ENCODE results near the gene TCP1.
"Not testable (repeated sequence)": the region's sequence is repeated elsewhere in the genome, so short reads cannot be mapped to it uniquely, and the experiment has no call there.

Gene TCP1

DNA sequence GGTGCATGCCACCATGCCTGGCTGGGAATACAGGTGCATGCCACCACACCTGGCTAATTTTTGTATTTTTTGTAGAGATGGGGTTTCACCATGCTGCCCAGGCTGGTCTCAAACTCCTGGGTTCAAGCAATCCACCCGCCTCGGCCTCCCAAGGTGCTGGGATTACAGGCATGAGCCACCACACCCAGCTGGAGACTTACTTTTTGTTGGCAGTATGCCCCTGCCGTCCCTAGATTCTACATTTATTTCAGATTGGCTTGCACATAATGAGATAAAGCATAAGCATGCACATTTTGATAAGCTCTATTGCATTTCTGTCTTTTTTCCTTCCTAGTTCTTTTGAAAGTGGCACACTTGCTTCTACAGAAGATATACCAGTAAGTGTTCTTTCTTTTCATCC is 27.4 kb upstream of the TCP1 start:
- not testable (repeated sequence) for DNase-seq

DNA sequence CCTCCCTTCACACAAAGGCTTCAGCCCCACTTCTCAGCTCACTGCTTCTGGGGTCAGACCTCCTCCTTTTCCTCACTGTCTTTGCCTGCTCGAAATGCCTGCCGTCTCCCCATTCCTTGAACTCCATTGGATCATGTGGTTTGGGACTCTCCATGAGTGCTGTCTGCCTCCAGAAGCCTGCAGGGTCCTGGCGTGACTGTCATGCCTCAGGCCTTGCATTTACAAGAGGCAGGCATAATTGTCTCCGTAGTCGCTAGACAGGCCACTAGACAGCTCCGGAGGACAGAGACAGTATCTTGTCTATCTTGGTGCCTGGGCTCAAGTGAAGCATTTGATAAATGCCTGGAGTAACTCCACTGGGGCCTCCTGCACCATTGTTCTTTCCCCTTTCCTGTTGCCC is 26.0 kb upstream of the TCP1 start:
- DNase-seq, result no peak

- DNase-seq, result no peak
Measured at GRCh38 chr6:159813781-159814180, 24.4 kb upstream of the TCP1 start.

DNA sequence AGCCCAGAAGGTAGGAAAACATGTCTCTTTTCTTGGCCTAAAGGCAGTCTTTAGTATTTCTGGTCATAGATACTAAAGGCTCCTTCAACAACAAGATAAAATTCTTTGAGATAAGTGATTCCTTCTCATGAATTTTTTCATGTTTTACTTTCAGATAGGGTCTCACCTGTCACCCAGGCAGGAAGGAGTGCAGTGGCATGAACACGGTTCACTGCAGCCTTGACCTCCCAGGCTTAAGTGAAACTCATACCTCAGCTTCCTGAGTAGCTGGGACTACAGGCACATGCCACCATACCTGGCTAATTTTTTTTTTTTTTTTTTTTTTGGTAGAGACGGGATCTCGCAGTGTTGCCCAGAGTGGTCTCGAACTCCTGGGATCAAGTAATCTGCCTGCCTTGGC is 19.7 kb upstream of the TCP1 start:
- no peak for DNase-seq

DNA sequence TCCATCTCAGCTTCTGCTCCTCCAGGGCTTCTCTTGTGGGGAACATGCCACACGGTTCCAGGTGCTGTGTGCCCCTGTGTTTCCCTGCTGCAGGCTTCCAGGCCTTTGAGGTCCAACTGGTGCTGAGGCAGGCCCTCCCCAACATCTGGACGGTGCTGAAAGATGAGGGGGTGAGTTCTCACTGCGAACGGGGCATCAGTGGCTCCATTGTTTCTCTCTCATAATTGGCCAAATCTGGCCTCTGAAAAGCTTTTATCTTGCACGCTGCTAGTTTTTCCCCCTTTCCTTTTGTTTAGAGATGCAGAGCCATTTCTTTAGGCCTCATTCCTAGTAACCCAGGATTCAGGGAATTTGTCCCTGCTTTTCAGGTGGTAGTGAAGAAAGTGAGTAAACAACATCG is 19.2 kb upstream of the TCP1 start:
- no peak for DNase-seq

GRCh38 chr6:159807150-159807858 is 17.9 kb upstream of the TCP1 start:
- DNase-seq, result no peak

DNA sequence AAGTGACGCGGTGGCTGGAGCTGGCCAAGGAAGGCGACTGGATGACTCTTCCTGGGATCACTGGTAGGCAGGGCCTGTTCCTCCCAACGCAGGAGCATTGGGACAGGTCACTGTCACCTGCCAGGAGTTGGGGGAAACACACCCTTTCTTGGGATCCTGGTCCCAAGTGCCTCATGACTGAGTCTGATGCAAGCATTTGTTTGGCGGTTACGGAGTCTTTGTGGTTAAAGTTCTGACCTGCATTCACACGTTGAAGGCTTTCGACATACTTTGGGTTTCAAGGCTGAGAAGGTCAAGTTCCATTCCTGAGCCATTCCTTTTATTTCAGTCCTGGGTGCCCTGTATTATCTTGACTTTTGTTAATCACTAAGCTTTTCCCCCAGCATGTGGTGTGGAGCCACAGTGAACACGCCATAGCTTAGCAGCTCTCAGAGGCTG is 16.6 kb upstream of the TCP1 start:
- DNase-seq, result no peak

DNA sequence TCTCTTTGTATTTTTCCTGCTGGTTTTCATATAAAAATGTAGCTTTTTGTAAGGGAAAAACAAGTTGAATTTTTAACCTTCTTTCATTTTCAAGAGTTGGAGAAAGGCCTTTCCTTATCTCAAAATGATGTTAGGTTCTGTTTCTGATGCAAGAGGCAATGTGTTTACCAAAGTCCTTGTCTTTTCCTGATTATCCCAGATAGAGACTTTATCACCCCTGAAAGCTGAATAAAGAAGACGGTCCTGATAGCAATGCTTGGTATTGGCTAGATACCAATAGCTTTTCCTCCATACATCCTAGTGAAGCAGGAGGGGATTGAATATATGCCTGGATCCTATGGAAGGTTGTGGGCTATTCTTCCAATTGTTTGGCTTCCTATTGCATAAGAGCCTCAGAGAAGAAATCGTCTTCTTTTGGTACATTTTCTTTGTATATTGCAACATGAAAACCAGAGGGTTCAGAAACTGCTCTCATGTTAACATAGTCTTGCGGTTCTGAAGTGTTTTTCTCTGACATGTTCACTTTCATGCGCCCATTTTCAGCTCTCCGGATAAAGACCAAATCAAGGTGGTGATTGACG is 16.1 kb upstream of the TCP1 start:
- DNase-seq, result no peak

DNA sequence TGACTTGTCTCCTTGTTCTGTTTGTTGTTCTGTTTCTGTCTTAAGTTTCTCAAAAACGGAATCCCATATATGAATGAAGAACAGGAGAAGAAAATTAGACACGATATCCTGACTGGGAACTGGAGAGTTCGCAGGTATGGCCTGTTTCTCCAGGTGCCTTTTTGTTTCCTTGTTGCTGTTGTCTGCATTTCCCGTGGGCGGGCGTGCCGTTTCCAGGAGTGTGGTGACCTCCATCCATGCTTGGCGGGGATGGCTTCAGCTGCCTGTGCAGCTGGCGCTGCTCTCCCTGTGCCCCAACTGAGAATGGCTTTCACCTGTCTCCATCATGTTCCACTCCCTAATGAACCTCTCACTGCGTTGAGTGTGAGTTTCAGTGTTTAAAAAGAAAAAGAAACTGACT is 15.1 kb upstream of the TCP1 start:
- DNase-seq, result no peak

DNA sequence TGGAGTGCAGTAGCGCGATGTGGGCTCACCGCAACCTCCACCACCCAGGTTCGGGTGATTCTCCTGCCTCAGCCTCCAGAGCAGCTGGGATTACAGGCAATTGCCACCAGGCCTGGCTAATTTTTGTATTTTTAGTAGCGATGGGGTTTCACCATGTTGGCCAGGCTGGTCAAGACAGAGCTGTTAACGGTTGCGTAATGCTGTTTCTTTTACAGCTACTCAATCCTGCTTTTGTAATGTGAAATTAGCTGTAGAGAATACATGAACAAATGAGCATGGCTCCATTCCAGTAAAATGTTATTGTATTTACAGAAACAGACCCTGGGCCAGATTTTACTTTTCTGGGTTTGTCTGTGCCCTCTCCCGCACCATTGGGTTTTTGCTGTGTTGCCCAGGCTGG is 12.5 kb upstream of the TCP1 start:
- peak in 1 of 4 experiments; percentile 11 for DNase-seq

DNA sequence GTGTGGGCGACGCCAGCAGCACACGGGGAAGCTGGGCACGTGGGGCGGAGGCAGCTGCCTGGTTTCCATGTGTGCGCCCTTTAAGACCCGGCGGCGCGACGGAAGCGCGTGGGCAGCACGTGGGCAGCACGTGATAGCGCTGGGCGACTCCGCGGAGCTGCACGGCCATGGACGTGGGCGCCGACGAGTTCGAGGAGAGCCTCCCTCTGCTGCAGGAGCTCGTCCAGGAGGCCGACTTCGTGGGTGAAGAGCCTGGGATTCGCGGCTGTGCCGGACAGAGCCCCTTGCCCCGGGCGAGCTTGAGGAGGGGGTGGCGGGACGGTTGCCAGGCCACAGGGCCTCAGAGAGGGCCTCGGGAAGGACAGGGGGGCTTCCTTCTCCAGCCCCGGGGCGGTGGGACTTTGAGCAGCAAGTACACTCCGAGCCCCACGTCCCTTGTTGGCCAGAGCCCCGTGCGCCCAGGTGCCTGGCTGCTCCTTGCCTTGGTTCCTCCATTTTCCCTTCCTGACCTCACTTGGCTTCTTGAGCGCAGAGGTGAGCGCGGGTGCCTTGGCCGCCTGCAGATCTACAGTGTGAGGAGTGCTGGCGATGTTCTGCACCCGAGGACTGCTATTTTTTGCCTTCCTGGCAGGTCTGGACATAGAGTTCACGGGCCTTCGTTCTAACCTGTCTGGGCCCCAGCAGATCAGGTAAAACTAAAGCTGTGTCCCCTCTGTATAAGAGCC is 10.9 kb upstream of the TCP1 start, which contains the start of gene PNLDC1:
Gene PNLDC1 (plus strand): TSS at position 136 of the 725 bp plus-strand sequence. CDS start 32 bp downstream, at position 168.
- peak in 1 of 4 experiments; percentile 14 for DNase-seq

DNA sequence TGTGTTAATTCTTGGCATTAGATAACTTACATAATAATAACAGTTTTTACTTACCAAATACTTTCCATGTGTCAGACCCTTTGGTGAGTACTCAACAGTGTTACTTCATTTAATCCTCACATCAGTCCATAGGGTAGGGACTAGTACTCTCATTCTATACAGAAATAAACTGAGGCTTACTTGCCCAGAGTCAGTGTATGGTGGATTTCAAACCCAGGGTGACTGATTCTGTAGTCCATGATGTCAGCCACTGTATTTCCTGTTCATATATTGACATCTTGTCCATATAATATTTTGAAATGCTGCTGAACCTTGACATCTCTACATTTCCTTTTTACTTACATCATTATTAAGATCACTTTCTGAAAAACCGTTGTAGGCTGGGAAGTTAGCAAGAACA is 8.2 kb upstream of the TCP1 start:
- DNase-seq, result no peak

DNA sequence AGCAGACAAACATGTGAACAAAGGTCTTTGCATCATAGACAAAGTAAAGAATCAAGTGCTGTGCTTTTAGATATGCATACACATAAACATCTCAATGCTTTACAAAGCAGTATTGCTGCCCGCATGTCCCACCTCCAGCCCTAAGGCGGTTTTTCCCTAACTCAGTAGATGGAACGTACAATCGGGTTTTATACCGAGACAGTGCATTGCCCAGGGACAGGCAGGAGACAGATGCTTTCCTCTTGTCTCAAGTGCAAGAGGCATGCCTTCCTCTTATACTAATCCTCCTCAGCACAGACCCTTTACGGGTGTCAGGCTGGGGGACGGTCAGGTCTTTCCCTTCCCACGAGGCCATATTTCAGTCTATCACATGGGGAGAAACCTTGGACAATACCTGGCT is 5.6 kb upstream of the TCP1 start:
- not testable (repeated sequence) for DNase-seq

- DNase-seq, result peak; percentile 31 to 46 (median 41)
Measured at GRCh38 chr6:159790956-159791598, 1.7 kb upstream of the TCP1 start.

DNA sequence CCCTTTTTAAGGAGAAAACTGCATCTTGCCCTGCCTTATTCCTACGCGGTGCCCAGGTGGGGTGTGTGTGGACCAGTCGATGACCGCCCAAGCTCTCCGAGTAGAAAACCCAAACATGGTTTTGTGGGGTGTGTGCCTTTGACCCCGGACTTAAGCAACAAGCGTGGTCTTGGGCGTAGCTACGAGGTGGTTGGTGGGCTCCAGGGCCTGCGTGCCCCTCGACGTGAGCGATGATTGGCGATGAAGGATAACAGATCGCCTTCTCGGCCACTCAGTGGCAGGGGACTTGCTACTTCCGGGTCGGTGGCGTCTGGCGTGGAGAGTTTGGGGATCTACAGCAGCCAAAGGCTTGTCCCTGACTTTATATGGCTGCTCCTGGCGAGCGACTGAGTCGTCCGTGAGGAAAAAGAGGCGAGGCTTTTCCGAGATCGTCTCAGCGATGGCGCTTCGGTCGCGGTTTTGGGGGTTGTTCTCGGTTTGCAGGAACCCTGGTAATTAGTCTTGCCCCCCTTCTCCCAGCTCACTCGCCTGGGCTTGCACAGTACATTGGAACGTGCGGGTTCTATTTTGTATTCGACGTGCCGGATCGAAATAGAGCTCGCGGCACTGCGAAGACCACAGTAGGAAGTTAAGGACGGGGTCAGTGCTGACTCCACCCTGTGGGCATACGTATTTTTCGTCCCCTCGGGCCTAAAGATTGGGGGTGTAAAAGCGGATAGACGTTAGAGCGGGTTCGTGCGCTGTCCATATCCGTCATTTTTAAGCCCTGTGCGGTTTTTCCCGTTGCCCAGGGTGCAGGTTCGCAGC is 950 bp upstream of the TCP1 start, which contains the start of gene MRPL18:
Gene MRPL18 (plus strand): TSS at position 319 of the 807 bp plus-strand sequence. CDS start 121 bp downstream, at position 440.
- peak; percentile 96 to 99 (median 98) for DNase-seq

- peak; percentile 47 to 68 (median 62) for DNase-seq
Measured at GRCh38 chr6:159788753-159789376, 537 bp downstream of the TCP1 start.

GRCh38 chr6:159788276-159788675 is 1.1 kb downstream of the TCP1 start:
- DNase-seq, result no peak

DNA sequence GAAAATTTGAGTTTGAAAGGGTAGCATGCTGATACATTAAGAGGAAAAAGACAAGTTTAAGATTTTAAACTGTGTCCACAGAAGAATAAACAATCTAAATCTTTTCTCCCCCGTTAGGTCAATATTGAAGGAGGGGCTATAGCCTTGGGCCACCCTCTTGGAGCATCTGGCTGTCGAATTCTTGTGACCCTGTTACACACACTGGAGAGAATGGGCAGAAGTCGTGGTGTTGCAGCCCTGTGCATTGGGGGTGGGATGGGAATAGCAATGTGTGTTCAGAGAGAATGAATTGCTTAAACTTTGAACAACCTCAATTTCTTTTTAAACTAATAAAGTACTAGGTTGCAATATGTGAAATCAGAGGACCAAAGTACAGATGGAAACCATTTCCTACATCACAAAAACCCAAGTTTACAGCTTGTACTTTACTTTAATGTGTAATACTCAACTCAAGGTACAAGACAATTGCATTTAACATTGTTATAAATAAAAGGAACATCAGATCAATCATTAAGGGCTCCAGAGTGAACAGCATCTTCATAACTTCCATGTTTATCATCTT is 10.8 kb downstream of the TCP1 start:
- DNase-seq, result no peak

GRCh38 chr6:159778131-159778530 is 11.3 kb downstream of the TCP1 start:
- DNase-seq, result no peak

GRCh38 chr6:159777240-159777904 is 12.0 kb downstream of the TCP1 start:
- no peak for DNase-seq

GRCh38 chr6:159772196-159772595 is 17.2 kb downstream of the TCP1 start:
- DNase-seq, result no peak

All from suppressor macrophage (primary cell).